GM20431 (cell line): Measurements from ENCODE around the gene ARL15.

ENCODE experiments used
- in situ Hi-C: fragments of 300-500 bp; cut with MseI, MboI; formaldehyde crosslinking; loops from one replicate; pipeline ENCODE4 v1.15.0; 2020; ENCODE audit warnings: low sequenced_read_pairs; ENCODE audit not compliant: unreplicated experiment

ARL15 gene

DNA sequence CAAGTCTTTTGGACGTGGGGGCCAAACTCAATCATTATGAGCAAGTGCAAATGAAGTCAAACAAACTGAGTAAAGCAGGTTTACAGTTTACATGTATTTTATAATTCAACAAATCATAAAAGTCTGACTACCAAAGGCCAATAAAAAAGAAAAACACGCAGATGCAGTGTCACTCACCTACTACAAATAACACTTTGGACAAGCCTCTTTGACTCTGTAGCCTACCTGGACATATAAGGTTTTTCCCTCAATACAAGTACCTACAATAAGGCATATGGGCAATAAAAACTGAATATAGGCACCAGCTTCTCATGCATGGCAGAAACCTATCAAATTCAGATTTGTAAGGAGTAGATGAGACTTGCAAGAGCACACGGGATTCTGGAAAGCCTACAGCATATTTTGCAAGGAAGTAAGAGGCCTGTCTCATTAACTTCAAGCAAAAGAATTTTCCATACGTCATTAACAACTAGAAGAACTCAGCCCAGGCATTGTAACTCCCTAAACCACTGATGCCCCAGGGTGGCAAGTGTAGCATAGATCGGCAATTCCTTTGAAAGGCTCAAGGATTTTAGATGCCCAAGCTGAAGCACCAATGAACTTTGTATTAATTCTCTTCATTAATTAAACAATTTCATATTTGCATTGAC, 21.7 kb downstream of the ARL15 start:
- in situ Hi-C loops: no loop called here

- in situ Hi-C loops: no loop called here
Measured at GRCh38 chr5:54285686-54286085, 24.7 kb downstream of the ARL15 start.

- in situ Hi-C loops: no loop called here
Measured at GRCh38 chr5:54284586-54284985, 25.8 kb downstream of the ARL15 start.

- in situ Hi-C loops: no loop called here
Measured at GRCh38 chr5:54282876-54283275, 27.5 kb downstream of the ARL15 start.

- in situ Hi-C loops: no loop called here
Measured at GRCh38 chr5:54281960-54282692, 28.2 kb downstream of the ARL15 start.

- in situ Hi-C loops: no loop called here
Measured at GRCh38 chr5:54279960-54280359, 30.4 kb downstream of the ARL15 start.

DNA sequence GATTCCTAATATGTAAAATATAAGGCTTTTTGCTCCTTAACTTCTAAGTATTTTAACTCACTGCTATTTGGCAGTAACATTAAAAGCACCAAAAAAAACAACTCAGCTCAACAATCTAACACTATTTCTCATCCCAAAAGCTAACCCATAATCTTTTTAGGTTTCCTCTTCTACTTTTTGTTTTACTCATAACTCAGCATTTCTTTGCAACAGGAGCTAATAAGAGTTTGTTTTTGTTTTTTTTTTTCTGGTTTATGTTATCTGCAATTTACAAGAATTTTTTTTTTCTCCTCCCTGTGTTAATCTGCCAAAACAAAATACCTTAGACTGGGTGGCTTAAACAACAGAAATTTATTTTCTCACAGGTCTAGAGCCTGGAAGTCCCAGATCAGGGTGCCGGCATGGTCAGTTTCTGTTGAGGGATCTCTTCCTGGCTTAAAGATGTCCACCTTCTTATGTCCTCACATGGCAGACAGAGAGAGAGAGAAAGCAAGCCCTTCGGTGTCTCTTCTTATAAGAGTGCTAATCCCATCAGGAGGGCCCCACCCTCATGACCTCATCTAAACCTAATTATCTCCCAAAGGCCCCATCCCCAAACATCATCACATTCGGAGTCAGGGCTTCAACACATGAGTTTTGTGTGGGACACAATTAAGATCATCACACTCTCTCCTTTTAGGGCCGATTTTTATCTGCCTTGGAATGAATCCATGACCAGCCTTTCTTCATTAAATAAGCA, 31.2 kb downstream of the ARL15 start:
- in situ Hi-C loops: no loop called here

DNA sequence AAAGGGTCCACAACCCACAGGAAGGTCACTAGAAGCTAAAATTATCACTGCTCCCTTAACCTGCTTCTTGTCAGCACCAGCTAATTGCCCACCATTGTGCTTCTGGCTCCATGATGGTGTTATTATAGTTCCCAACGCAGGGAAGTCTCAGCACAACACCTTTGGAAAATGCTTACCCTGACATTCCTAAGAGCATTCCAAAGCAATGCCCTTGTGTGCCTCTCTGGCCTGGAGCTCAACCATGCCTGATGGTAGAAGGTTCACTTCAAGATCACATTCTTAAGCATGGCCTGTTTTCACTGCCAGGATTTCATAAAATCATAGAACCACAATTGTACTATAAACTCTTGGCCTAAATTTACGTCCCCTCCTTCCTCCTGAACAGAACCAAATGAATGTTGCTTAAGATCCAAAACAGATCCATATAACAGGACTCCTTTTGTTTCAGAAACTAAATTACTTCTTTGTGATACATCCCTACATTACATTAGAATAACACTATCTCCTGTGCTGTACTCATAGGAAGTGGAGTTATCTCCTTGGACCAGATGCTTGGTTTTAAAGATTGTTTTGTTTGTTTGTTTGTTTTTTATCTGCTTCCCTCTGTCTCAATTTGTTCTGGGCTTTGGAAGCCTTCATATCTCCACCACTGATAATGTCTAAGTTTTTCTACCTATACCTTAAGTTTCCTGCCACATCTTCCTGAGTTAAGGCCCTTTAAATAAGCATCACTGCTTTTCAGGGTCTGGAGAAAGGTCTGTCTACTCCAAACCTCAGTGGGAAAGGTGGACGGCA, 32.1 kb downstream of the ARL15 start:
- in situ Hi-C loops: no loop called here

- in situ Hi-C loops: no loop called here
Measured at GRCh38 chr5:54276048-54276447, 34.3 kb downstream of the ARL15 start.

GRCh38 chr5:54275361-54275760, 35.0 kb downstream of the ARL15 start:
- in situ Hi-C loops: no loop called here

DNA sequence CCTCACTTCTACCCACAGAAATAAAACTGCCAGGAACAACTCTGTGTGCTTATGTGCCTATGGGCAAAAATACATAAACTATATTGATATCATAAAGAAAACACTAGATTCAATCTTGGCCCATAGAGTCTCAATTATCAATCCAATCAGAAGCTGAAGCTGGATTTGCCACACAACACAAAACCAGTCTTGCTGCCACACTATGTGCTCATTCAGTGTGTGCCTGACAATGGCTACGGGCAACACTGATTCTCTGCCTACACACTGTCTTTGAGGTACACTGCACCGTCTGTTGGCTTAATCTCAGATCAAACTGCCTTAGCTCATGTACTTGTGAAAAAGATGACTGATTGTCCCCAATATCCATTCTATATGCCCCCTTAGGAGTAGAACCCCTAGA, 35.4 kb downstream of the ARL15 start:
- in situ Hi-C loops: loop anchor here (25.0 kb wide), 1 partner anchor 137 kb away; no protein-coding TSS in a partner anchor

GRCh38 chr5:54273715-54274114, 36.7 kb downstream of the ARL15 start:
- in situ Hi-C loops: loop anchor here (25.0 kb wide), 1 partner anchor 139 kb away; no protein-coding TSS in a partner anchor

DNA sequence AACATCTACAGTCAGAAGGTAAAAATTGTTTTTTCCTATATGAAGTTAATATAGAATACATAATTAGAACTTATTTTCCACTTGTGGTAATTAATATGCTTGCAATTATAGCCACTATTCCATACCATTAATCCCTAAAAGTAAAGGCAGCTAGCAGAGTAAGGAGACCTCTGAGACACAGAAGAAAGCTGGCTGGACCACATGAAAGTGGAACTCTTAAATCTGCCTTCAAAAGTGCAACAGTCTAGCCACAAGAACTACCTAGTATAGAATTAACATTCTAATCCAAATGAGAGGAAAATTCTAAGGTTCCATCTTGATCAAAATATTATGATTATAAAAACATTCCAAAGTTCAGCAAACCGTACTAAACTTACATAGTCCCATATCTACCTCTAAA, 37.6 kb downstream of the ARL15 start:
- in situ Hi-C loops: loop anchor here (25.0 kb wide), 1 partner anchor 140 kb away; no protein-coding TSS in a partner anchor

- in situ Hi-C loops: loop anchor here (25.0 kb wide), 1 partner anchor 142 kb away; no protein-coding TSS in a partner anchor
Measured at GRCh38 chr5:54270326-54270725, 40.0 kb downstream of the ARL15 start.

- in situ Hi-C loops: loop anchor here (25.0 kb wide), 1 partner anchor 148 kb away; no protein-coding TSS in a partner anchor
Measured at GRCh38 chr5:54264574-54264973, 45.8 kb downstream of the ARL15 start.

DNA sequence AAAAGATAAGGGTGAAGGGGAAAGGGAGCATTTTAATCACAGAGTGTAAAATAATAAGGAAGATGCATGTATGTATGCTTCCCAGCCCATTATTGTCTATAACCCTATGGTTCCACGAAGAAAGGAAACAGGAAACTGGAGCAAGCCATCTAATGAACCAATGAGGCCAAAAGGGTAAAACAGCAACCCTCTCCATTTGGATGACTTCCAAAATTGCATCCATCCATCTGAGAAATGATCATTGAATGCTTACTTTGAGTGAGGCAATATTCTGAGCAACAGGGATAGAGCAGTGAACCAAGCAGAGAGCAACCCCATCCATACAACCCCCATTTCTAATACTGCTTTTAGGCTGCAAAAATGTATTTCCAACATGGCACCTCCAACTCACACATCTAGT, 46.9 kb downstream of the ARL15 start:
- in situ Hi-C loops: loop anchor here (25.0 kb wide), 1 partner anchor 149 kb away; no protein-coding TSS in a partner anchor

GRCh38 chr5:54261596-54261995, 48.8 kb downstream of the ARL15 start:
- in situ Hi-C loops: loop anchor here (25.0 kb wide), 1 partner anchor 151 kb away; no protein-coding TSS in a partner anchor

DNA sequence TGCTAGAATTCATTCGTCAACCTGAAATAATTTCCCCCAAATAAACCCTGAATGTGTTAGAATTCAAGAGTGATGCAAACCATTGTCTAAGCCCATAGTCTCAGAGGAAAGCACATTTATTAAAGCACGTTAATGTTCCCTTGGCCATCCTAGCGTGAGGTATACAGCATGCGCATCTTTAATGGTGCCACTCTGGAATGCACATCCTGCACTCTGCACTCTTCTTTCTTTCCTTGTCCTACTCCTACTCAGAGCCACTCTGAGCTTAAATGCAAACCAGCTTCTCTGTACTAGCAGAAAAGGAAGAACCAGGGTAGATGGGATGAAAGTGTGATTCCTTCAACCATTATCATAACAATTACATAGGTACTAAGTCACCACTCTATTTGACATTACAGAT, 50.4 kb downstream of the ARL15 start:
- in situ Hi-C loops: loop anchor here (25.0 kb wide), 1 partner anchor 152 kb away; no protein-coding TSS in a partner anchor

GRCh38 chr5:54259090-54259489, 51.3 kb downstream of the ARL15 start:
- in situ Hi-C loops: loop anchor here (25.0 kb wide), 1 partner anchor 153 kb away; no protein-coding TSS in a partner anchor
